GM18951 (cell line): ENCODE data around the gene MARS1.
"Not testable (repeated sequence)": the region's sequence is repeated elsewhere in the genome, so short reads cannot be mapped to it uniquely, and the experiment has no call there.

Experiments used
- POLR2A ChIP-seq: IDR thresholded peaks from 4 replicates; pipeline ENCODE4 v1.6.1; 2011; ENCODE audit warnings: mild to moderate bottlenecking; ENCODE audit not compliant: insufficient read length, insufficient read depth; ENCODE audit errors: extremely low read depth
- in situ Hi-C: fragments of 300-500 bp; cut with MboI; formaldehyde crosslinking; loops from one replicate; pipeline ENCODE4 v1.12.0; 2022; ENCODE audit warnings: low sequenced_read_pairs, mixed read lengths, inconsistent platforms; ENCODE audit not compliant: unreplicated experiment

The MARS1 gene

DNA sequence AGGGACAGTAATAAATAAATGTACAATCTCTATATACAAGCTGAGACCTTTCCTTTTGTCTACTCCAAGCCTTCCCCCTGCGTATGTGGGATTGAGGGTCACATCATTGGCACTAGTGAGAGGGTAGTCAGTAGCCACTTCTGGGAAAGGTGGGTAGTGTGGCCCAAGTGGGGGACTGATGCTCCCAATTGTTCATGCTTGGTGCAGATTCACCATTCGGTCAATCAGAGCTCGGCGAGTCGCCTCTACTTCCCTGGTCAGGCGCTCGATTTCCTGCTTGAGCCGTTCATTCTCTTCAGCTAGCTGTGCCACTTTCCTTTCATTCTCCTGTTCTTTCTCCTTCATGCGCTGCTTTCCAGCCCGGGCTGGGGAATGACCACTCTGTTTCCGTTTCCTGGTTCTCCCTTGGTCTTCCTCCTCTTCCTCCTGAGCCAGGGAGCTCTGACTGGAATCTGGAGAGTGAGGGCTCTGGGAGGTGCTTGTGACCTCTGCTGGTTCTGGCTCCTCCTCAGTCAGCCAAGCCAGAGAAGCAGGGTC is 28.8 kb downstream of the MARS1 start:
- in situ Hi-C loops = no loop called here

DNA sequence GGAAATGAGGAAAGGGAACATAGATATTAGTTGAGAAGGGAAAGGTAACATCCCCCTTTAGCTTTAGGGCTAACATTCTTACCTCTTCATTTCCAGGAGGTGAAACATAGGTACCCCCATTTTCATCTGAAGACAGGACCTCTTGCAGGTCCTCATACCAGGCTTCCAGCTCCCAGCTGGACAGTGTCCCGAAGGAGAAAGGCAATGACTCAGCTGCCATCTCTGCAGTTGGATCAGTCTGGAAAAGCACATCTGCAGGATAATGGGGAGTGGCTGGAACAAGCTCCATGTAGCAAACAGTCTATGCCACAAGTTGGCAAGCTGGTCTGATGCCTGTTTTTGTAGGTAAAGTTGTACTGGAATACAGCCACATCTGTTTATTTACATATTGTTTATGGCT is 29.3 kb downstream of the MARS1 start:
- TF ChIP-seq POLR2A = no peak
- in situ Hi-C loops = no loop called here

More for the DNA sequence above, 28.8 kb downstream of the MARS1 start:
- no peak for TF ChIP-seq POLR2A

DNA sequence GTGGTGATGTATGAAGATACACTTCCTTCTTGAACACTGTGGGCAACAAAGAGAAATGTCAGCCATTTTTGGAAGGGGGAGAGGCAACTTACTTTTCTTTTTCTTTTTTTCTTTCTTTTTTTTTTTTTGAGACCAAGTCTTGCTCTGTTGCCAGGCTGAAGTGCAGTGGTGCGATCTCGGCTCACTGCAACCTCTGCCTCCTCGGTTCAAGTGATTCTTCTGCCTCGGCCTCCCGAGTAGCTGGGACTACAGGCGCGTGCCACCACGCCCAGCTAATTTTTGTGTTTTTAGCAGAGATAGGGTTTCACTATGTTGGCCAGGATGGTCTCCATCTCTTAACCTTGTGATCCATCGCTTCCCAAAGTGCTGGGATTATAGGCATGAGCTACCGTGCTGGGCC is 29.9 kb downstream of the MARS1 start:
- in situ Hi-C loops = not testable (repeated sequence)

DNA sequence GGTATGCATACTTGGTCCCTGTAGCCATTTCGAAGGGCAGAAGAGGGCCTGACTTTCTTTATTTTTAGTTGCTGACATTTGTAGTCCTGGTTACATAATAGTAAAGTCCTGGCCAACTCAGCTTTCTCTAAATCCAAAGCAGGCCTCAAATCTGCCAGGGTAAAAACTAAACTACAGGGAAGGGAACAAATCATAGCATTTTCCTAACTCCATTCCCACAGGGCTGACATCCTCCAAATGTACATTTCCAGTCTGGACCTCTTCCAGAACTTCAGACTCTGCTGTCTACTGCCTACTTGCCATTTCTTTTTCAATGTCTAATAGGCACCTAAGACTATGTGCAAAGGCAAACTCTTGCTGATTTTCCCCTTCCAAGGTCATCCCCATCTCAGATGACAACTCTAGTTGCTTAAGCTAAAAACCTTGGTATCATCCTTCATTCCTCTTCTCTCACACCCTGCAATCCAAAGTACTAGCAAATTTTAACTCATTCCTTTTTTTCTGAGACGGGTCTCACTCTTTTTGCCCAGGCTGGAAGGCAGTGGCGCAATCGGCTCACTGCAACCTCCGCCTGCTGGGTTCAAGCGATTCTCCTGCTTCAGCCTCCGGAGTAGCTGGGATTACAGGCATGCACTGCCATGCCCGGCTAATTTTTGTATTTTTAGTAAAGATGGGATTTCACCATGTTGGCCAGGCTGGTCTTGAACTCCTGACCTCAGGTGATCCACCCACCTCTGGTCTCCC is 30.5 kb downstream of the MARS1 start:
- in situ Hi-C loops = no loop called here
- no peak for TF ChIP-seq POLR2A

DNA sequence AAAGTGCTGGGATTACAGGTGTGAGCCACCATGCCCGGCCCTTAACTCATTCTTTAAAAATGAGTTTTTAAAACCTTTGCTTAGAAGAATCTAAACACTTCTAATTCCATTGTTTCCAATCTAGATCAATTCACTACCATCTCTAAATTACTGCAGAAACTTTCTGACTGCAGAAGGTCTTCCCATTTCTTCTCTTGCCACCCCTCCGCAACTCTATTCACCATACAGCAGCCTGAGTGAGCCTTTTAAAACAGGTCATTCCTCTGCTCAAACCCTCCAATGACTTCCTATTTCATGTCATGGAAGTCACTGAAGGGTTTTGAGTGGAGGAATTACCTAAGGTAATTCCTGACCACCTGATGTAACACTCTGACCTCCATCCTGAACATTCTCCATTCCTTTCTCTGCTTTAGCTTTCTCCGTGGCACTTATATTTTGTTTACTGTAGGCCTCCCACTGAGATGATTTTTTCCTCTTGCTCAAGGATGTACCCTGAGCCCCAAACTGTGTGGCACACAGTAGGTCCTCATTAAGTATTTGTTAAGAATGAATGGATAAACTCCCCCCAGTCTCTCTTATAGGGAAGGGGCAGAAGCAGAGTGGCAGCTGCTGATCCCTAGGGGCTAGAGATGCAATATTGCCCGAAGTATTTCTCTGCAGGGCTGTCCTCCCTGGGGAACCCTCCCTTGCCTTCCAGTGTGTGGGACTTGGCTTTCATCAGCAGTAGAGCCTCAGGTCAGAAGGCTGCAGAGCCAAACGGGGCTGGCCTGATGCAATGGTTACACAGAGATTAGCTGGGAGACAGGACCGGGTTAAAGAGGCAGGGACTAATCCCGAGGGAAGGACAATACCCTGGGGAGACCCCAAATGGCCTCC is 31.3 kb downstream of the MARS1 start:
- no peak for TF ChIP-seq POLR2A
- in situ Hi-C loops = no loop called here

DNA sequence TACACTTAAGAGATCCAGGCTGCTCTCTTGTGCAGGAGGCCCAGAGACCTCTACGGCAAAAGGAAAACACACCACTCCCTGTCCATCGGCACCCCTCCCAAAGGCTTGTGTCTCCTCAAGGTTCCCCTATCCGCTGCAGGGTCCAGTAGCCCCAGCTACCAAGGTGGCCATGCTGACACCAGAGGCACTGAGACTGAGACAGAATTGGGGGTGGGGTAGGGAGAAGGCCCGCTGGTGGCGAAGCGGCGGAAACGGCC is 31.9 kb downstream of the MARS1 start:
- in situ Hi-C loops = no loop called here
- TF ChIP-seq POLR2A = no peak

DNA sequence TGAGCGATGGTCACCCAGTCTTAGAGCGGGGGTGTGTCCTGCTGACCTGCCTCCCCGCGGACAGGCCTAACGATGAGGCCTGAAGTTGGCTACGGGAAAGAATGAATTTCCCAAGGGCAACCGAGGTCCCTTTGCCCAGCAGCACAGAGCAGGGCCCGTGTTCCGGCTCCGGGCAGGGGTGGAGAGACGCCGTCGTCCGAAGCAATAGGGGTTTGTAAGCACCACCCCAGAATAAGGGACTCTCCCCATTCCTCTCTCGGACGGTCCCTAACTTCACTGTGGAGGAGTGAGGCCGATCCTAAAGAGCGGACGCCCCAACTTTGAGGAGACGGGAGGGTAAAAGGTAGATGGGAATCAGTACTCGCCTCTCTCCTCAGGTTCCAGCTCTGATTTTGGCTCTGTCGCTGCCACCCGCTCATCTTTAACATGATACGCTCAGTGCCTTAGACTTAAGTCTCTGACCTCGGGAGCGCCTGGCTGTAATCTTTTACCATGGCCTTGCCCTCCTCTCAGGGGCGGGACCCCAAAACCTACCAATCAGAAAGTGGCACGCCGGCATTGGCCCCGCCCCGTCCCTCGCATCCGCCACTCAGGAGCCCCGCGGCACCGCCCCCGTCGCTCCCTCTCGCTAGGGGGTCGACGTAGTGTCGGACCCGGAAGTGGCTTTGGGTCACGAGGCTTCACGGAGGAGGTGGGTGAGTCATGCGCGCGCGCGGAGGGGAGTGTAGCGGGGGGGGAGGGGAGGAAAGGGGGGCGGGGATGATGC is 32.4 kb downstream of the MARS1 start, which contains the start of gene DDIT3:
DDIT3 (minus strand) TSS at position 462 of the 766 bp plus-strand sequence. CDS start 3,108 bp downstream, outside the sequence.
- in situ Hi-C loops = no loop called here
- peak; percentile 99 for TF ChIP-seq POLR2A

DNA sequence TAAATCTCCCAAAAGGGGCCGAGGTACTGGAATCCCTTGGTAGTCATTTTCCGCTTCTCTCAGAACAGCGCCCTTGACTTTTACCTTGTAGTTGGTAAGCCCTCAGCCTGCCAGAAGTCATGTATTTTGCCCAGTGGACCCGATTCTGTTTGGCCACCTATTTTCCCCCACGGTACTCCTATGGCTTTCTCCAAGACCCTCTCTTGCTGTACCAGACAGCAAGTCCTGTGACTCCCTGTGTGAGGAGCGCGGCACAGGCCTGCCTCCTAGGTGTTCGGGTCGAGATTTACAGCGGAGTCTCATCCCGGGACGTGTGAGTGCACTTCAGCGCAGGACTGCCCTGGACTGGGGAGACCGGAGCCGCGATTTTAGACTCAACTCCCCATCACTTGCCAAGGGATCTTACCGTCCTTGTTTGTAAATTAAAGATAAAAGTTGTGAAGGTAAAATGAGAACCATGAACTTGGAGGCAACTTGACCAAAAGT is 33.7 kb downstream of the MARS1 start:
- in situ Hi-C loops = no loop called here
- TF ChIP-seq POLR2A = no peak

DNA sequence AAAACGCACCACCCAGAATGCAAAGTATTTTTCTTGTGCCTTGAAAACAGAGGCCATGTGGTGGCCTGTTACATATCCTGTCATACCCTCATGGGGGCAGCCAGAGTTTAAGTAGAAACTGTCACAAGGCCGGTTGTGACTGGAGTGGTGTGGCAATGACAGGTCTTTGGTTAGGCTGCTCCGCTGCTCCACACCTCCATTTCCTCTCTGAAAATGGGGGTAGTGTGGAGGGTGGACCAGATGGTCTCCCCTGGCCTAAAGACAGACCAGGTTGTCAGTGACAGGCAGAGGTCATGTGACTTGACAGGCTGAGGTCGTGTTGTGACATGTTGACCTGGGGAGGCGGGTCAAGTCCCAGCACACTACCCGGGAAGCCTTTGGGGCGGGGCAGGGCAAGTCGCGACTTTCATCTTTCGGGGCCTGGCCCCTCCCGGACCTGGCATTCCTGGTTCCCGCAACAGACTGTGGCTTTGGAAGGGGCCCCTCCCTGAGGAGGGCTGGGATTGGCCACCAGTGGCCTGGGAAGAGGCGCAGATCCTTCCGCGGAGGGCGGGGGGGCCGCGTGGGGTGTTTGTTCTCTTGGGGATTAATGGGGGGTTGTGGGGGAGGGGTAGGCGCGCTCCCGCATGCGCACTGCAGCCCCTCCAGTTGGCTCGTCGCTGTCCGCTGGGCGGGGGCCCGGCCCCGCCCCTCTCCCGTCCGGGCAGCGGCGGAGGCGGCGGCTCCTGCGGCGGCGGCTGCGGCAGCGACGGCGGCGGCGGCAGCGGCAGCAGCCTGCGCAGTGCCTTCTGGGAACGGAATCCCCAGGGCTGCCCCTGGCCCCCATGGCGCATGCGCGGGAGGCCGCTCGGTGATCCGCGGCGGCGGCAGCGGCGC is 34.4 kb downstream of the MARS1 start, which contains the start of gene MBD6:
MBD6 (plus strand) TSS at position 814 of the 876 bp plus-strand sequence. CDS start 1,480 bp downstream, outside the sequence.
- in situ Hi-C loops = no loop called here
- peak; percentile 71 for TF ChIP-seq POLR2A

DNA sequence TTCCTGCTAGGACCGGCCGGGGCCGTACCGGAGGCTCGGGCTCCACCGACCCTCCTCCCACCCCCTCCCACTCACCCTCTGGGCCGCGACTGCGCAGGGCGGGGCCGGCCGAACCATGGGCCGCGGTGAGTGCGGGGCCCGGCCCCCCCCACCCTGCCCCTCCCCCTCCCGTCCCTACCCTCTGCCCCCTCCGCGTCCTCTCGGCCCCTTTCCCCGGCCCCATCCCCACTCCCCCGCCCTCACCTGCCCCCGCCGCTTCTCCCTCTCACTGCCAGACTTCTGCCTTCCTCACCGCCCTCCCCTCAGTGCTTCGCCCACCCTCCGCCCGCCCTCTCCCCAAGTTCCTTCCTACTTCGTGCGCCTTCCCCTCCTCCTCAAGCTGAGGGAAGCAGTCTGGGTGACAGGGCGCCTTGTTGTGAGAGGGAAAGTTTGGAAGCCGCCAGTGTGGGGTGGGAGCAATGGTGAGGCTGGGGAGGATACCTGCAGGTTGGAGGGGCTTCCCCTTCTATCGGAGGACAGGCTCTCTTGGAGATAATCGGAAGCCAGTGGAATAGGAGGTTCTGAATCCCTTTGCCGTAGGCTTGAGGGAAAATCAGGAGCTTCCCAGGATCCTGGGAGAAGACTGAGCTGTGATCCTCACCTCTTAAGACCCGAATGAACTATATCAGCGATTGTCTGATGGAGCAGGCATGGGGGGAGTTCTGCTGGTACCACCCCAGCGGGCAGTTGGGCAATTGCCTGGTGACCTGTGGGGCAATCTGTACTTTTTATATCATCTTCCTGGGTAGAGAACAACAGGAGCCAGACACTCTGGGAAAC is 35.2 kb downstream of the MARS1 start:
- TF ChIP-seq POLR2A = no peak
- in situ Hi-C loops = no loop called here

DNA sequence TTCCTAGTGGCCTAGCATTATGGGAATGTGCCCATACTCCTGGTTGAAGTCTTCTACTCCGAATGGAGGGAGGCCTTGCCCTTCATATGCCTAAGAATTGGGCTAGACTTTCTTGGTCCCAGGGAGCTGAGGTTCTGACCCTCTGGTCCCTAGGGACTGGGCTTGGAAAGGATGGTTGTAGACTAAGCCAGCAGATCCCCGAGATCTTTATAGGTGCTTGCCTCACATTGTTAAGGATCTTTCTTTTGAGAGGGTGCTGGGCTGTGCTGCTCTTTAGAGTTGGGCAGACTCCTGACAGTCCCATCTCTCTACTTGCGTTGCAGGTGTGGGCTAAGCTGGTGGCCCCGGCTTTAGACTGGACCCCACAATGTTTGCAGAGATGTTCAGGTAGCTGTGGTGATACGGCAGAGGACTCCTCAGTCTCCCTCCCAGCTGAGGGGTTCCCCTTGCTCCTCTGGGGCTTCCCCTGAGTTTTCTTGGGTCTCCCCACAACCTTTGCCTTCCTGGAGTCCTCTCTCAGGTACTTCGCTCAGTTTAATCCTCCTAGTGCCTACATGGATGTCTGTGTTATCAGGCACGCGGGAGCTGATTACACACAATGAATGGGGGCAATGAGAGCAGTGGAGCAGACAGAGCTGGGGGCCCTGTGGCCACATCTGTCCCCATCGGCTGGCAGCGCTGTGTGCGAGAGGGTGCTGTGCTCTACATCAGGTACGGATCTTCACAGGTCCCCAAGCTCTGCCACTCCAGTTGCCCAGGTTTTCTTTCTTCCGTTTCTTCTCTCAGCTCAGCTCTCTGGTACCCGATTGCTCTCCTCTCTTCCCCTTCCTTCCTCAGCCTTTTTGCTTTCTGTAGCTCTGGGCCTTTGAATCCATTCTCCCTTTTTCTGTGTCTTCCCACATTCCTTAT is 36.1 kb downstream of the MARS1 start:
- in situ Hi-C loops = no loop called here
- no peak for TF ChIP-seq POLR2A
